Endothelial cell of umbilical vein (primary cell): Measurements from ENCODE around the gene SMIM9. TPM values are rescaled to one million over a fixed set of nuclear protein-coding genes. Genes with fewer than 3 reads are reported as not detected.
"Not testable (repeated sequence)": the region's sequence is repeated elsewhere in the genome, so short reads cannot be mapped to it uniquely, and the experiment has no call there.

Experiments used
- BruUV-seq: library from RNA; stranded (reverse); fragments of 400-500 nt; replicated peaks from 2 replicates; lab custom pipeline; 2021; lab: Mats Ljungman, UMichigan
- CTCF ChIA-PET: fragments of 300-600, 350-600 bp; sonication (Branson Sonifier 250); formaldehyde crosslinking; loops from one replicate; lab custom pipeline; 2021; ENCODE audit warnings: antibody characterized with exemption, inconsistent platforms; lab: Charles Lee
- POLR2A ChIA-PET: fragments of 300-600, 350-600 bp; sonication (Branson Sonifier 250); formaldehyde crosslinking; loops from one replicate; lab custom pipeline; 2021; ENCODE audit warnings: antibody characterized with exemption, inconsistent platforms; lab: Charles Lee
- DNase-seq: peaks from one replicate; pipeline ENCODE4 v3.0.0-alpha.2; 2011; ENCODE audit warnings: low read depth, low spot score
- FAIRE-seq: peaks from 2 replicates; lab custom pipeline; 2011; peaks lifted over from hg19 to GRCh38; lab: Jason Lieb, UNC
- H2AFZ ChIP-seq: 2 replicates; pipeline ENCODE4 v1.6.0; 2012; ENCODE audit warnings: low read depth, low read length, control low read depth, inconsistent platforms
- H3K27ac ChIP-seq: 2 replicates; pipeline ENCODE4 v1.5.1; 2011; ENCODE audit warnings: low read depth, mild to moderate bottlenecking, control low read depth, low read length, moderate library complexity; ENCODE audit not compliant: insufficient read depth
- H3K27me3 ChIP-seq, 2 experiments: 2 replicates each; pipeline versions ENCODE4 v1.6.0 to v1.6.1; 2011; ENCODE audit warnings: low read length in 2 of 2, mixed read lengths in 1 of 2; ENCODE audit not compliant: control insufficient read depth in 2 of 2, insufficient read depth in 2 of 2
- H3K36me3 ChIP-seq, 2 experiments: 2 replicates in 1 of 2; 3 replicates in 1 of 2; pipeline ENCODE4 v1.5.1; 2011; ENCODE audit warnings: low read length in 2 of 2, mild to moderate bottlenecking in 1 of 2, moderate library complexity in 1 of 2; ENCODE audit not compliant: control insufficient read depth in 2 of 2, insufficient read depth in 2 of 2; ENCODE audit errors: extremely low read depth in 1 of 2
- H3K4me1 ChIP-seq: 3 replicates; pipeline ENCODE4 v1.5.1; 2011; ENCODE audit warnings: mild to moderate bottlenecking, low read length; ENCODE audit not compliant: control insufficient read depth, insufficient read depth; ENCODE audit errors: extremely low read depth
- H3K4me2 ChIP-seq: 2 replicates; pipeline ENCODE4 v1.6.1; 2011; ENCODE audit warnings: low read length, control low read depth, mixed read lengths; ENCODE audit not compliant: insufficient read depth
- H3K4me3 ChIP-seq, 3 experiments: fragments of 200-600 bp in 1 of 3; sonication (generic), shearing (Covaris generic) in 1 of 3; replicated peaks in 1 of 3; 2 replicates each; pipeline ENCODE4 v1.5.1; 2011 to 2016; ENCODE audit warnings: control low read depth in 3 of 3, low read length in 3 of 3, mild to moderate bottlenecking in 2 of 3, inconsistent platforms in 1 of 3, low read depth in 1 of 3, moderate library complexity in 1 of 3; ENCODE audit not compliant: insufficient read depth in 1 of 3
- H3K79me2 ChIP-seq: 2 replicates; pipeline ENCODE4 v1.6.0; 2012; ENCODE audit warnings: low read length, inconsistent platforms; ENCODE audit not compliant: control insufficient read depth, insufficient read depth
- H3K9ac ChIP-seq: replicated peaks from 2 replicates; pipeline ENCODE3; 2011; ENCODE audit warnings: low read length, control low read depth; ENCODE audit not compliant: insufficient read depth; ENCODE audit errors: extremely low read depth
- H3K9me1 ChIP-seq: replicated peaks from 3 replicates; pipeline ENCODE4 v1.6.0; 2011; ENCODE audit warnings: mild to moderate bottlenecking, low read length; ENCODE audit not compliant: control insufficient read depth, insufficient read depth; ENCODE audit errors: extremely low read depth
- H3K9me3 ChIP-seq: replicated peaks from 2 replicates; pipeline ENCODE4 v1.5.1; 2012; ENCODE audit warnings: low read length, inconsistent platforms; ENCODE audit not compliant: control insufficient read depth, insufficient read depth
- H4K20me1 ChIP-seq: replicated peaks from 2 replicates; pipeline ENCODE3; 2011; ENCODE audit warnings: mild to moderate bottlenecking, low read length; ENCODE audit not compliant: control insufficient read depth, insufficient read depth; ENCODE audit errors: extremely low read depth
- CTCF ChIP-seq, 2 donors: IDR thresholded peaks; 1 replicate in 1 of 2; 2 replicates in 1 of 2; pipeline ENCODE4 v1.5.1; 2011; ENCODE audit warnings: low read length in 2 of 2, mild to moderate bottlenecking in 2 of 2, moderate library complexity in 2 of 2, control low read depth in 1 of 2, inconsistent platforms in 1 of 2, low read depth in 1 of 2; ENCODE audit not compliant: insufficient read depth in 1 of 2; ENCODE audit errors: extremely low read depth in 1 of 2
- EZH2 ChIP-seq: IDR thresholded peaks from 2 replicates; pipeline ENCODE4 v1.6.1; 2012; ENCODE audit warnings: borderline replicate concordance, low read depth, mild to moderate bottlenecking, moderate library complexity, low read length, inconsistent platforms; ENCODE audit not compliant: severe bottlenecking
- FOS ChIP-seq: IDR thresholded peaks from 2 replicates; pipeline ENCODE4 v1.6.1; 2011; ENCODE audit warnings: mild to moderate bottlenecking, low read length, moderate library complexity, borderline replicate concordance; ENCODE audit not compliant: insufficient read depth
- GATA2 ChIP-seq: IDR thresholded peaks from 2 replicates; pipeline ENCODE4 v1.7.0; 2011; ENCODE audit warnings: low read depth, mild to moderate bottlenecking, moderate library complexity, mixed read lengths, low read length; ENCODE audit not compliant: insufficient read length, insufficient read depth
- JUN ChIP-seq: IDR thresholded peaks from 2 replicates; pipeline ENCODE4 v1.6.1; 2011; ENCODE audit warnings: borderline replicate concordance, low read depth; ENCODE audit not compliant: insufficient read length, insufficient read depth
- MYC ChIP-seq: IDR thresholded peaks from one replicate; pipeline ENCODE4 v1.6.1; 2011; ENCODE audit warnings: mild to moderate bottlenecking, low read depth, low read length
- POLR2A ChIP-seq: IDR thresholded peaks from 2 replicates; pipeline ENCODE4 v1.6.1; 2012; ENCODE audit warnings: low read depth, mild to moderate bottlenecking, control low read depth, low read length
- POLR2AphosphoS5 ChIP-seq: IDR thresholded peaks from 2 replicates; pipeline ENCODE4 v1.6.1; 2012; ENCODE audit warnings: low read depth, mild to moderate bottlenecking, control low read depth, low read length, moderate library complexity; ENCODE audit not compliant: insufficient read depth
- dilution Hi-C: fragments of 300-500 bp; cut with MboI; formaldehyde crosslinking; loops from one replicate; pipeline ENCODE4 v1.15.0; 2019; ENCODE audit warnings: low sequenced_read_pairs; ENCODE audit not compliant: extremely low pct_ligation_motif_present
- intact Hi-C: fragments of 100-400 bp; cut with micrococcal nuclease; formaldehyde crosslinking; loops from one replicate; pipeline ENCODE4 v1.10.0; 2022
- polyA plus RNA-seq, 4 experiments: library from polyadenylated mRNA; depleted of rRNA in 3 of 4; stranded (reverse) in 3 of 4; unstranded in 1 of 4; fragments of >200 nt; gene quantifications; 2 replicates each; pipeline versions ENCODE4 v1.2.1 to v1.2.3, GENCODE V29; 2011 to 2012; ENCODE audit warnings: missing spikeins in 1 of 4
- total RNA-seq: library from RNA; stranded (reverse); gene quantifications from 2 replicates; pipeline ENCODE4 v1.2.3, GENCODE V29; 2021
- TF ChIP-seq, protein P1 (sequence below): IDR thresholded peaks from 2 replicates; pipeline ENCODE4 v1.6.1; 2011; ENCODE audit not compliant: insufficient read depth, insufficient read length

The SMIM9 gene
- total and polyA plus RNA-seq, 2 donors (not counting 3 experiments of a cell fraction or from before 2014, with no cell fraction given): not detected

DNA sequence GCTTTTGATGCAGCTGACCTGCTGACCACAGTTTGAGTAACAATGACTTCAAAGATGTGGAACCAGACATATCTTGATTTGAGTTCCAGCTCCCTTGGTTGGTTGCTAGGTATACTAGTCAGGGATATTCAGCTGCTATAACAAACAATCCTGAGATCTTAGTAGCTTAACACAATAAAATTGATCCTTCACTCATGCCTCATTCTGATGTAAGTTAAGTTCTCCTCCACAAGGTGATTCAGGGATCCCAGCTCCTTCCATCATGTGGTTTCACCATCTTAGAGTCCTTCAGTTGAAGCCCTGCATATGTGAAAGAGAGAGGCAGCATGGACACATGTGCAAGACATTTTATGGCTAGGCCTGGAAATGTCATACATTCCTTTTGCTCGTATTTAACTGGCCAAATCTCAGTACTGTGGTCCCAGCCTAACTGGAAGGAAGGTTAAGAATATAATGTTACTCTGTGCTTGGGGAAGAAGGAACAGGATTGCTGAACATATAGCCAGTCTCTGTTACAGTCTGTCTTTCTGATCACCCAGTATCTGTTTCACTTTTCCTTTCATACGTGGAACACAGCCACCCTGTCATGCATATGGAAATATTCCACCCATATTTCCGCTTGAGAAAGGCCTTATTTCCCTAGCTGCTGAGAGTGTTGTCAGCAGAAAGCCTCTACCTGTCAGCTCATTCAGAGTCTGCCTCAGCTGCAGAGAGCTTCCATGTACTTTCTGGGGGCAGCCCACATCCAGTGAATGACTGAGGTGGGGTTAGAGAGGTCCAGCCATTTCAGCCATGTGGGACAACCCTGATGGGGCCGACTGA, 7.1 kb downstream of the SMIM9 start:
- dilution Hi-C loops: no loop called here
- Histone ChIP-seq H3K4me3 (no peak overlapping the region), H3K27me3 (peaks cover 1 to 4% of the 10 kb centered on the region in 2 experiments), H3K79me2 (no peaks in the 10 kb centered on the region), H3K9ac (no peak overlapping the region), H3K9me1 (no peaks in the 10 kb centered on the region), H3K4me2 (no peak overlapping the region), H3K9me3 (no peaks in the 10 kb centered on the region), H3K4me1 (no peaks in the 10 kb centered on the region), H4K20me1 (no peaks in the 10 kb centered on the region), H2AFZ (no peak overlapping the region), H3K36me3 (no peaks in the 10 kb centered on the region), H3K27ac (no peak overlapping the region)
- no TSS peak for BruUV-seq
- TF ChIP-seq POLR2AphosphoS5 (no peak), EZH2 (no peak), MYC (no peak), JUN (no peak), CTCF (IDR thresholded peaks at IDR 0.05; ENCODE audit: extremely low read depth in 1 of 2, insufficient read depth in 1 of 2, low read depth in 1 of 2, low read length in 2 of 2) (no peak), GATA2 (no peak), FOS (no peak), POLR2A (no peak)
- TF ChIP-seq, protein P1, sequence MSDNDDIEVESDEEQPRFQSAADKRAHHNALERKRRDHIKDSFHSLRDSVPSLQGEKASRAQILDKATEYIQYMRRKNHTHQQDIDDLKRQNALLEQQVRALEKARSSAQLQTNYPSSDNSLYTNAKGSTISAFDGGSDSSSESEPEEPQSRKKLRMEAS: no peak
- CTCF ChIA-PET: no interaction called here
- FAIRE-seq (no peak), DNase-seq (no peak)
- POLR2A ChIA-PET: no interaction called here
- intact Hi-C loops: no loop called here

DNA sequence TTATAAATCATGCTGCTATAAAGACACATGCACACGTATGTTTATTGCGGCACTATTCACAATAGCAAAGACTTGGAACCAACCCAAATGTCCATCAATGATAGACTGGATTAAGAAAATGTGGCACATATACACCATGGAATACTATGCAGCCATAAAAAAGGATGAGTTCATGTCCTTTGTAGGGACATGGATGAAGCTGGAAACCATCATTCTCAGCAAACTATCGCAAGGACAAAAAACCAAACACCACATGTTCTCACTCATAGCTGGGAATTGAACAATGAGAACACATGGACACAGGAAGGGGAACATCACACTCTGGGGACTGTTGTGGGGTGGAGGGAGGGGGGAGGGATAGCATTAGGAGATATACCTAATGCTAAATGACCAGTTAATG, 8.9 kb downstream of the SMIM9 start:
- H3K4me1 ChIP-seq, H3K27me3 ChIP-seq, H3K36me3 ChIP-seq, H3K4me2 ChIP-seq, H3K79me2 ChIP-seq, H3K9me1 ChIP-seq, FAIRE-seq, H3K9me3 ChIP-seq, DNase-seq, intact Hi-C loops, H2AFZ ChIP-seq, H3K27ac ChIP-seq, POLR2A ChIA-PET, BruUV-seq, H4K20me1 ChIP-seq, H3K9ac ChIP-seq, CTCF ChIA-PET, H3K4me3 ChIP-seq, dilution Hi-C loops: not testable (repeated sequence)
